Upper lobe of right lung (tissue), 1 donor: ENCODE measurements around the gene PRSS27. TPM values are rescaled to one million over a fixed set of nuclear protein-coding genes. Genes with fewer than 3 reads are reported as not detected.
"Not testable (repeated sequence)": the region's sequence is repeated elsewhere in the genome, so short reads cannot be mapped to it uniquely, and the experiment has no call there.

Experiments used
- ATAC-seq: fragments of 200-7000 bp; cut with Tn5 transposase; one replicate; pipeline ENCODE4 v1.9.1; 2020; ENCODE audit warnings: mild to moderate bottlenecking, moderate library complexity
- DNase-seq: peaks from one replicate; pipeline ENCODE4 v3.0.0-alpha.2; 2020
- H3K27ac ChIP-seq: fragments of 200-600 bp; one replicate; pipeline ENCODE4 v1.8.0; 2022
- H3K27me3 ChIP-seq: fragments of 200-600 bp; one replicate; pipeline ENCODE4 v1.8.0; 2022; ENCODE audit warnings: mild to moderate bottlenecking
- H3K36me3 ChIP-seq: fragments of 200-600 bp; one replicate; pipeline ENCODE4 v1.8.0; 2022
- H3K4me1 ChIP-seq: fragments of 200-600 bp; one replicate; pipeline ENCODE4 v1.8.0; 2022
- H3K4me3 ChIP-seq: fragments of 200-600 bp; one replicate; pipeline ENCODE4 v1.8.0; 2022; ENCODE audit warnings: mild to moderate bottlenecking
- H3K9me3 ChIP-seq: fragments of 200-600 bp; one replicate; pipeline ENCODE4 v1.8.0; 2022
- CTCF ChIP-seq: fragments of 200-600 bp; IDR thresholded peaks from one replicate; pipeline ENCODE4 v1.8.0; 2022; ENCODE audit warnings: antibody characterized with exemption
- intact Hi-C: fragments of 100-400 bp; cut with DNase I; formaldehyde crosslinking; loops from one replicate; pipeline ENCODE4 v1.11.0; 2022
- total RNA-seq: library from RNA; stranded (reverse); fragmentation: NEBNext Ultra II Directional; extraction: Animal tissue kit (Norgen Biotek cat#: 25700); gene quantifications from one replicate; pipeline ENCODE4 v1.2.1, GENCODE V29; 2021
- donor health status: DM: no; HTN: yes; CAD: no; lungs with severe emphysema.

Gene PRSS27
- total RNA-seq, 1 donor from 2014 or later: 0.81 TPM

DNA sequence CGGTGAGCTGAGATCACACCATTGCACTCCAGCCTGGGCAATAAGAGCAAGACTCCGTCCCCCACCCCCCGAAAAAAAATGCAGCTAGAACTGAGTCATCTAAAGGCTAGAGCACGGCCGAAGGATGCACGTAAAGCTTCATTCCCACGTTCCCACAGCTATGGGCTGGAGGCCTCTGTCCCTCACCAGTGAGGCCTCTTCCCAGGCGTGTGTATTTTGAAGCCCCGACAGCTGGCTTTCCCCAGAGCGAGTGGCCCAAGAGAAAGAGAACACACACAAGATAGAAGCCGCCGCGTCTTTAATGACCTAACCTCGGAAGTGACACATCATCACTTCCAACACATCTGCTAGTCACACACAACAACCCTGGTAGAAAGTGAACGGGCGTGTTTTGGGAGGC lies 44.3 kb downstream of the PRSS27 start:
- H3K36me3 ChIP-seq: no peaks in the 10 kb centered on the region
- H3K27me3 ChIP-seq: no peaks in the 10 kb centered on the region
- DNase-seq (no peak), ATAC-seq (no peak)
- TF ChIP-seq CTCF: no peak
- intact Hi-C loops: no loop called here
- H3K4me1 ChIP-seq: peaks cover 12% of the 10 kb centered on the region
- H3K9me3 ChIP-seq: no peaks in the 10 kb centered on the region
- H3K27ac ChIP-seq: no peak overlapping the region
- no peak overlapping the region for H3K4me3 ChIP-seq

DNA sequence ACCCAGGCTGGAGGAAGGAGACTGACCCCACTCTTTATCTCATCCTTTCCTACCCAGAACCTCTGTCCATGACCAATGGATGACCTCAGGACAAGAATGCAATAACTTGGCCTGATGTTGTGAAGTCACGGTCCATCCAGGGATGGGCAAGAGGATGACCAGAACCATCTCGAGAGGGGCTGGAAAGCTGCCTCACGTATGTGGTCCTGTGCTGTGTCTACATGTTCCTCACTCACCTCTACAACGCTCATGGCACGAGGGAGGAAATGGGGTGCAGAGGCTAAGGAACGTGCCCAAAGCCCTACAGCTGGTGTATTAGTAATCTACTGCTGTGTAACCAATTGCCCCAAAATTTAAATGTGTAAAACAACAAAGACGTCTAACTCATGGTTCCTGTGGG lies 45.0 kb downstream of the PRSS27 start:
- no peaks in the 10 kb centered on the region for H3K9me3 ChIP-seq
- H3K27ac ChIP-seq: no peak overlapping the region
- H3K36me3 ChIP-seq: no peaks in the 10 kb centered on the region
- no peak for TF ChIP-seq CTCF
- DNase-seq (peak; percentile 46), ATAC-seq (no peak)
- intact Hi-C loops: no loop called here
- H3K4me3 ChIP-seq: no peak overlapping the region
- no peaks in the 10 kb centered on the region for H3K27me3 ChIP-seq
- peaks cover 15% of the 10 kb centered on the region for H3K4me1 ChIP-seq

DNA sequence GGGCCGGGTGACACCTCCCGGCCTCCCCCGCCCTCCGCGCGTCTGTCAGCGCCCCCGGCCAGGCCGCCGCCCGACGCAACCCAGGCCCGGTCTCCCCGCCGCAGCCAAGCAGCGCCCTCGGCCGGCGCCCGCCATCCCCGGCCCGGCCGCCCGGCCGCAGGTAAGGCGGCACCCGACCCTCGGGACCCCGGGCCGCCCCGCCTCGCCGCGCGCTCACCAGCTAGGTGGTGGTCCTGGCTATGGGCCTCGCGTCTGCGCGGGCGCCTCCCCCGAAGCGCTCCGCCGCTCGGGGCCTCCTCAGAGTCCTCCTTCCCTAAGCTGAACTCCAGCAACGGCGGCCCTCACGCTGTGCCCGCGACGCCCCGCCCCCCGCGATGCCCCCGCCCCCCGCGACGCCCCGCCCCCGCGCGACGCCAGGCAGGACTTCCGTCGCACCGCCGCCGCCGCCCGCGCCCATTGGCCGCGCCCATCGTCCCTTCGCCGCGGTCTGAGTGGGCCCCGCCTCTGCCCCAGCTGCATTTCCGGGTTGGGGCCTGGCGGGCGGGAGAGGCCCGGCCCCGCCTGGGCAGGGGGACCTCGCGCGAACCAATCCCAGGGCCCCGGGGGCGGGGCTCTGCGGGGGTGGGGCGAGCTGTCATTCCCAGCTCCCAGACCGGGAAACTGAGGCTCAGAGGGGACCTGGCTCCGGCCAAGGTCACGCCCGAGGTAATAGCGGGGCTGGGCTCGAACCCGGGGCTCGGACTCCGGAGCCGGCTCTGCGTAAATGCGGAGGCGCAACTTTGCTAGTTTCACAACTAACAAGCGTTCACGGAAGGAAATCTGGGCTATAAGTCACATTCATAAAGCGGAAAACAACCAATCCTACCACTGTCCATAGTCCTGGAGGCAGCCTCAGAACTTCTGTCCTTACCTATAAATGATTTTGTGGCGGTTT lies 46.7 kb downstream of the PRSS27 start:
- no peak for TF ChIP-seq CTCF
- H3K36me3 ChIP-seq: peaks cover 12% of the 10 kb centered on the region
- no peaks in the 10 kb centered on the region for H3K27me3 ChIP-seq
- peaks cover 22% of the 10 kb centered on the region for H3K4me1 ChIP-seq
- H3K4me3 ChIP-seq: peak overlapping the region; percentile 72
- no peaks in the 10 kb centered on the region for H3K9me3 ChIP-seq
- peak; percentile 96 for ATAC-seq
- intact Hi-C loops: no loop called here
- H3K27ac ChIP-seq: peak overlapping the region; percentile 89
- DNase-seq: peak; percentile 98

DNA sequence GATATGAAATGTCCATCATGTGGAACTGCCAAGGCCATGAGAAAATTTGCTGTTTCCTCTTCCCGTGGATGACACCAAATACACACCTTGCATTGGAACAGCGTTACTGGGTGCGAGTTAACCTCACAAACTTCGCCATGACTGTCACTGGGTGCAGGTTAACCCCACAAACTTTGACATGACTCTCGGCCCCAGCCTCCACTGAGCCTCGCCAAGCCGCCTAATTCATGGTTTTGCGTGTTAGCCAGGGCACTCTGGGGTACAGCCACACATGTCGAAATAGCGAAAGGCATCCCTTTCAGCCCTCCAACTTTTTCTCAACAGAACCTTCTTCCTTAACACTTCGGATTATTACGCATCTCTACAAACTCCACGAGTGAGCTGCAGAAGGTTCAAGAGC lies 48.3 kb downstream of the PRSS27 start:
- ATAC-seq (no peak), DNase-seq (no peak)
- H3K27ac ChIP-seq: no peak overlapping the region
- intact Hi-C loops: no loop called here
- no peak overlapping the region for H3K4me3 ChIP-seq
- TF ChIP-seq CTCF: no peak
- peaks cover 22% of the 10 kb centered on the region for H3K4me1 ChIP-seq
- H3K36me3 ChIP-seq: peaks cover 23% of the 10 kb centered on the region
- H3K9me3 ChIP-seq: no peaks in the 10 kb centered on the region
- H3K27me3 ChIP-seq: no peaks in the 10 kb centered on the region

GRCh38 chr16:2671193-2671592 lies 48.8 kb downstream of the PRSS27 start:
- peak; percentile 29 for TF ChIP-seq CTCF
- H3K27me3 ChIP-seq, intact Hi-C loops, DNase-seq, H3K4me3 ChIP-seq, H3K27ac ChIP-seq, H3K9me3 ChIP-seq, ATAC-seq: not testable (repeated sequence)
- Histone ChIP-seq H3K4me1 (peaks cover 22% of the 10 kb centered on the region), H3K36me3 (peaks cover 28% of the 10 kb centered on the region)
